Memory B cell (primary cell): ENCODE results near the gene METAP1.
A peak's percentile ranks its signal among the peaks of the same experiment; 100 is the strongest.
"Not testable (repeated sequence)": the region's sequence is repeated elsewhere in the genome, so short reads cannot be mapped to it uniquely, and the experiment has no call there.

Experiments
- ATAC-seq: fragments of 150-1000 bp; cut with Tn5 transposase; 2 replicates; pipeline ENCODE4 v1.10.0; 2021; ENCODE audit warnings: low read depth, mild to moderate bottlenecking, moderate library complexity
- DNase-seq, 2 donors: peaks; one replicate each; pipeline ENCODE4 v3.0.0; 2022; ENCODE audit warnings: low spot score in 2 of 2
- H3K27ac Mint-ChIP-seq: one replicate; pipeline ENCODE4 v1.8.0; 2022; ENCODE audit warnings: mild to moderate bottlenecking, moderate library complexity, mixed read lengths
- H3K27me3 Mint-ChIP-seq: one replicate; pipeline ENCODE4 v1.8.0; 2022; ENCODE audit warnings: mixed read lengths
- H3K36me3 Mint-ChIP-seq: one replicate; pipeline ENCODE4 v1.8.0; 2022; ENCODE audit warnings: mild to moderate bottlenecking, mixed read lengths
- H3K4me1 Mint-ChIP-seq: one replicate; pipeline ENCODE4 v1.8.0; 2022; ENCODE audit warnings: mixed read lengths
- H3K4me3 Mint-ChIP-seq: one replicate; pipeline ENCODE4 v1.8.0; 2022; ENCODE audit warnings: mild to moderate bottlenecking, moderate library complexity, mixed read lengths
- H3K9me3 Mint-ChIP-seq: one replicate; pipeline ENCODE4 v1.8.0; 2022; ENCODE audit warnings: mixed read lengths

Gene METAP1

GRCh38 chr4:99021386-99021785 is 25.9 kb downstream of the METAP1 start:
- no peak for DNase-seq
- ATAC-seq = no peak
- H3K27me3 Mint-ChIP-seq = no peaks in the 10 kb centered on the region
- no peak overlapping the region for H3K27ac Mint-ChIP-seq
- H3K9me3 Mint-ChIP-seq = peaks cover 12% of the 10 kb centered on the region
- H3K36me3 Mint-ChIP-seq = peaks cover 19% of the 10 kb centered on the region
- H3K4me1 Mint-ChIP-seq = peaks cover 34% of the 10 kb centered on the region
- H3K4me3 Mint-ChIP-seq = no peak overlapping the region

- H3K36me3 Mint-ChIP-seq = peaks cover 19% of the 10 kb centered on the region
- no peaks in the 10 kb centered on the region for H3K27me3 Mint-ChIP-seq
- H3K27ac Mint-ChIP-seq = no peak overlapping the region
- H3K9me3 Mint-ChIP-seq = peaks cover 12% of the 10 kb centered on the region
- DNase-seq (no peak), ATAC-seq (no peak)
- peaks cover 40% of the 10 kb centered on the region for H3K4me1 Mint-ChIP-seq
- H3K4me3 Mint-ChIP-seq = no peak overlapping the region
Measured at GRCh38 chr4:99022566-99022965, 27.0 kb downstream of the METAP1 start.

GRCh38 chr4:99023800-99024251 is 28.3 kb downstream of the METAP1 start:
- peak overlapping the region; percentile 33 for H3K27ac Mint-ChIP-seq
- DNase-seq, H3K4me3 Mint-ChIP-seq, ATAC-seq, H3K27me3 Mint-ChIP-seq: not testable (repeated sequence)
- peaks cover 19% of the 10 kb centered on the region for H3K36me3 Mint-ChIP-seq
- H3K9me3 Mint-ChIP-seq = peaks cover 12% of the 10 kb centered on the region
- peaks cover 40% of the 10 kb centered on the region for H3K4me1 Mint-ChIP-seq

- ATAC-seq (no peak), DNase-seq (no peak)
- no peak overlapping the region for H3K4me3 Mint-ChIP-seq
- no peaks in the 10 kb centered on the region for H3K27me3 Mint-ChIP-seq
- peak overlapping the region; percentile 33 for H3K27ac Mint-ChIP-seq
- H3K9me3 Mint-ChIP-seq = peaks cover 8% of the 10 kb centered on the region
- H3K4me1 Mint-ChIP-seq = peaks cover 44% of the 10 kb centered on the region
- peaks cover 14% of the 10 kb centered on the region for H3K36me3 Mint-ChIP-seq
Measured at GRCh38 chr4:99024481-99025275, 29.2 kb downstream of the METAP1 start.

- no peaks in the 10 kb centered on the region for H3K27me3 Mint-ChIP-seq
- H3K27ac Mint-ChIP-seq = no peak overlapping the region
- peaks cover 7% of the 10 kb centered on the region for H3K9me3 Mint-ChIP-seq
- ATAC-seq = no peak
- peaks cover 50% of the 10 kb centered on the region for H3K4me1 Mint-ChIP-seq
- no peak overlapping the region for H3K4me3 Mint-ChIP-seq
- peaks cover 16% of the 10 kb centered on the region for H3K36me3 Mint-ChIP-seq
- DNase-seq = no peak
Measured at GRCh38 chr4:99025506-99025905, 30.0 kb downstream of the METAP1 start.

GRCh38 chr4:99027304-99027703 is 31.8 kb downstream of the METAP1 start:
- H3K4me1 Mint-ChIP-seq = peaks cover 49% of the 10 kb centered on the region
- peak overlapping the region; percentile 80 for H3K27ac Mint-ChIP-seq

GRCh38 chr4:99028187-99028586 is 32.7 kb downstream of the METAP1 start:
- no peaks in the 10 kb centered on the region for H3K27me3 Mint-ChIP-seq
- peaks cover 46% of the 10 kb centered on the region for H3K4me1 Mint-ChIP-seq
- DNase-seq (no peak), ATAC-seq (no peak)
- peak overlapping the region; percentile 80 for H3K27ac Mint-ChIP-seq
- H3K36me3 Mint-ChIP-seq = peaks cover 8% of the 10 kb centered on the region
- H3K4me3 Mint-ChIP-seq = no peak overlapping the region
- H3K9me3 Mint-ChIP-seq = no peaks in the 10 kb centered on the region

More at GRCh38 chr4:99027304-99027703, 31.8 kb downstream of the METAP1 start:
- H3K36me3 Mint-ChIP-seq = peaks cover 8% of the 10 kb centered on the region
- H3K27me3 Mint-ChIP-seq = no peaks in the 10 kb centered on the region
- no peak for DNase-seq
- H3K4me3 Mint-ChIP-seq = no peak overlapping the region
- H3K9me3 Mint-ChIP-seq = no peaks in the 10 kb centered on the region
- ATAC-seq = no peak

- no peak overlapping the region for H3K4me3 Mint-ChIP-seq
- H3K4me1 Mint-ChIP-seq = peaks cover 42% of the 10 kb centered on the region
- no peaks in the 10 kb centered on the region for H3K27me3 Mint-ChIP-seq
- no peaks in the 10 kb centered on the region for H3K9me3 Mint-ChIP-seq
- ATAC-seq (no peak), DNase-seq (no peak)
- H3K27ac Mint-ChIP-seq = peak overlapping the region; percentile 77
- peaks cover 11% of the 10 kb centered on the region for H3K36me3 Mint-ChIP-seq
Measured at GRCh38 chr4:99029018-99029735, 33.7 kb downstream of the METAP1 start.

- Mint-ChIP-seq H3K27ac (peak overlapping the region; percentile 77), H3K4me3 (no peak overlapping the region), H3K9me3 (no peaks in the 10 kb centered on the region), H3K27me3 (no peaks in the 10 kb centered on the region), H3K4me1 (peaks cover 35% of the 10 kb centered on the region), H3K36me3 (peaks cover 17% of the 10 kb centered on the region)
- DNase-seq = no peak
- peak; percentile 29 for ATAC-seq
Measured at GRCh38 chr4:99029852-99030251, 34.3 kb downstream of the METAP1 start.

GRCh38 chr4:99033956-99034355 is 38.4 kb downstream of the METAP1 start:
- no peak for ATAC-seq
- Mint-ChIP-seq H3K4me1 (peaks cover 20% of the 10 kb centered on the region), H3K27me3 (no peaks in the 10 kb centered on the region), H3K4me3 (no peak overlapping the region), H3K9me3 (peaks cover 4% of the 10 kb centered on the region), H3K36me3 (peaks cover 29% of the 10 kb centered on the region), H3K27ac (peak overlapping the region; percentile 38)
- no peak for DNase-seq

- Mint-ChIP-seq H3K36me3 (peaks cover 28% of the 10 kb centered on the region), H3K4me3 (no peak overlapping the region), H3K27ac (no peak overlapping the region), H3K9me3 (peaks cover 4% of the 10 kb centered on the region), H3K27me3 (no peaks in the 10 kb centered on the region), H3K4me1 (peaks cover 5% of the 10 kb centered on the region)
- DNase-seq (no peak), ATAC-seq (no peak)
Measured at GRCh38 chr4:99038213-99038612, 42.7 kb downstream of the METAP1 start.

GRCh38 chr4:99043346-99043745 is 47.8 kb downstream of the METAP1 start:
- ATAC-seq (no peak), DNase-seq (no peak)
- Mint-ChIP-seq H3K4me1 (peaks cover 8% of the 10 kb centered on the region), H3K36me3 (peaks cover 22% of the 10 kb centered on the region), H3K27me3 (no peaks in the 10 kb centered on the region), H3K27ac (no peak overlapping the region), H3K9me3 (no peaks in the 10 kb centered on the region), H3K4me3 (no peak overlapping the region)

GRCh38 chr4:99047710-99048109 is 52.2 kb downstream of the METAP1 start:
- H3K4me1 Mint-ChIP-seq = peaks cover 10% of the 10 kb centered on the region
- ATAC-seq = no peak
- no peaks in the 10 kb centered on the region for H3K27me3 Mint-ChIP-seq
- H3K4me3 Mint-ChIP-seq = no peak overlapping the region
- no peaks in the 10 kb centered on the region for H3K9me3 Mint-ChIP-seq
- peaks cover 37% of the 10 kb centered on the region for H3K36me3 Mint-ChIP-seq
- DNase-seq = no peak
- peak overlapping the region; percentile 32 for H3K27ac Mint-ChIP-seq

- DNase-seq (no peak), ATAC-seq (no peak)
- peaks cover 29% of the 10 kb centered on the region for H3K36me3 Mint-ChIP-seq
- H3K9me3 Mint-ChIP-seq = no peaks in the 10 kb centered on the region
- H3K4me1 Mint-ChIP-seq = peaks cover 12% of the 10 kb centered on the region
- no peak overlapping the region for H3K27ac Mint-ChIP-seq
- H3K4me3 Mint-ChIP-seq = no peak overlapping the region
- no peaks in the 10 kb centered on the region for H3K27me3 Mint-ChIP-seq
Measured at GRCh38 chr4:99052902-99053301, 57.4 kb downstream of the METAP1 start.
